ENCODE data around the gene PLP2.

The PLP2 gene

GRCh38 chrX:49205443-49205842 lies 33.7 kb downstream of the PLP2 start:
- FAIRE-seq (no peak), DNase-seq (ENCODE audit: insufficient read length, low spot score) (no peak)

- no peak for FAIRE-seq
- DNase-seq (ENCODE audit: insufficient read length, low spot score), result no peak
These were observed 34.8 kb downstream of the PLP2 start for GRCh38 chrX:49206543-49206942.

- FAIRE-seq (no peak), DNase-seq (ENCODE audit: insufficient read length, low spot score) (no peak)
These were observed 36.7 kb downstream of the PLP2 start for GRCh38 chrX:49208399-49208798.

GRCh38 chrX:49209434-49210251 lies 37.9 kb downstream of the PLP2 start:
- no peak for DNase-seq (ENCODE audit: insufficient read length, low spot score)
- no peak for FAIRE-seq

GRCh38 chrX:49210406-49210805 lies 38.7 kb downstream of the PLP2 start:
- DNase-seq (ENCODE audit: insufficient read length, low spot score) (no peak), FAIRE-seq (no peak)

GRCh38 chrX:49211074-49211473 lies 39.4 kb downstream of the PLP2 start:
- DNase-seq (ENCODE audit: insufficient read length, low spot score), result no peak
- no peak for FAIRE-seq

GRCh38 chrX:49212209-49212608 lies 40.5 kb downstream of the PLP2 start:
- DNase-seq (ENCODE audit: insufficient read length, low spot score) (no peak), FAIRE-seq (no peak)

GRCh38 chrX:49212861-49213260 lies 41.2 kb downstream of the PLP2 start:
- FAIRE-seq, result no peak
- no peak for DNase-seq (ENCODE audit: insufficient read length, low spot score)

GRCh38 chrX:49214416-49214815 lies 42.7 kb downstream of the PLP2 start:
- FAIRE-seq, result no peak
- no peak for DNase-seq (ENCODE audit: insufficient read length, low spot score)

GRCh38 chrX:49214996-49215526 lies 43.4 kb downstream of the PLP2 start:
- FAIRE-seq (no peak), DNase-seq (ENCODE audit: insufficient read length, low spot score) (no peak)

- FAIRE-seq (no peak), DNase-seq (ENCODE audit: insufficient read length, low spot score) (no peak)
These were observed 48.4 kb downstream of the PLP2 start for GRCh38 chrX:49220100-49220499.

- DNase-seq (ENCODE audit: insufficient read length, low spot score) (no peak), FAIRE-seq (no peak)
These were observed 50.2 kb downstream of the PLP2 start for GRCh38 chrX:49221868-49222267.

Measured in HTR-8/SVneo (cell line).